HEK293 (cell line): ENCODE results near the gene ATP8B1.

ENCODE experiments used
- CTCF ChIA-PET: fragments of 350-600 bp; formaldehyde crosslinking; extraction: SDS; loops from one replicate; lab custom pipeline; 2021; ENCODE audit warnings: antibody characterized with exemption; lab: Yijun Ruan, JAX
- POLR2A ChIA-PET: fragments of 300-600 bp; formaldehyde crosslinking; extraction: SDS; loops from one replicate; lab custom pipeline; 2020; ENCODE audit warnings: antibody characterized with exemption, inconsistent platforms; lab: Yijun Ruan, JAX
- H3K27ac ChIP-seq: fragments of 200-500 bp; sonication (Bioruptor generic); 2 replicates; pipeline ENCODE4 v1.5.1; 2014; ENCODE audit warnings: low read depth, low read length, control low read depth, inconsistent platforms; ENCODE audit errors: extremely low read depth
- H3K36me3 ChIP-seq, 2 experiments: fragments of 200-500 bp in 1 of 2; sonication (Bioruptor generic) in 1 of 2; 1 replicate in 1 of 2; 2 replicates in 1 of 2; pipeline ENCODE4 v1.5.1; 2014 to 2017; ENCODE audit warnings: inconsistent platforms in 2 of 2, low read length in 2 of 2; ENCODE audit not compliant: control insufficient read depth in 2 of 2, insufficient read depth in 1 of 2
- H3K4me1 ChIP-seq: fragments of 200-500 bp; sonication (Bioruptor generic); 2 replicates; pipeline ENCODE4 v1.5.1; 2014; ENCODE audit warnings: mild to moderate bottlenecking, low read length, inconsistent platforms; ENCODE audit not compliant: control insufficient read depth, insufficient read depth
- H3K4me3 ChIP-seq: 2 replicates; pipeline ENCODE4 v1.5.1; 2011; ENCODE audit warnings: low read depth, mild to moderate bottlenecking, control low read depth, low read length, moderate library complexity
- H3K9me3 ChIP-seq: fragments of 200-500 bp; sonication (Bioruptor generic); 2 replicates; pipeline ENCODE4 v1.5.1; 2014; ENCODE audit warnings: low read depth, low read length, inconsistent platforms; ENCODE audit not compliant: control insufficient read depth, insufficient read depth
- AEBP2 ChIP-seq: fragments of 450-650 bp; formaldehyde crosslinking; IDR thresholded peaks from 2 replicates; pipeline ENCODE4 v1.5.1; 2016; ENCODE audit warnings: missing biosample characterization, missing genetic modification characterization, borderline replicate concordance
- EGR2 ChIP-seq: fragments of 450-650 bp; formaldehyde crosslinking; IDR thresholded peaks from 2 replicates; pipeline ENCODE4 v1.5.1; 2016; ENCODE audit warnings: low read depth, missing biosample characterization, missing genetic modification characterization
- KLF7 ChIP-seq: fragments of 450-650 bp; formaldehyde crosslinking; IDR thresholded peaks from 2 replicates; pipeline ENCODE4 v1.5.1; 2016; ENCODE audit warnings: missing biosample characterization, missing genetic modification characterization, borderline replicate concordance
- KLF9 ChIP-seq: fragments of 450-650 bp; formaldehyde crosslinking; IDR thresholded peaks from 2 replicates; pipeline ENCODE4 v1.5.1; 2016; ENCODE audit warnings: missing biosample characterization, missing genetic modification characterization, low read depth
- ZBTB26 ChIP-seq: fragments of 450-650 bp; formaldehyde crosslinking; optimal IDR thresholded peaks from 2 replicates; pipeline ENCODE3; 2016; ENCODE audit warnings: missing biosample characterization, mild to moderate bottlenecking, missing genetic modification characterization
- ZBTB7A ChIP-seq: fragments of 450-650 bp; formaldehyde crosslinking; IDR thresholded peaks from 2 replicates; pipeline ENCODE4 v1.5.1; 2016; ENCODE audit warnings: low read depth, missing biosample characterization, missing genetic modification characterization
- ZFHX2 ChIP-seq: fragments of 450-650 bp; formaldehyde crosslinking; conservative IDR thresholded peaks from 2 replicates; pipeline ENCODE4 v1.5.1; 2016; ENCODE audit warnings: missing biosample characterization, missing genetic modification characterization
- ZNF335 ChIP-seq: fragments of 450-650 bp; formaldehyde crosslinking; conservative IDR thresholded peaks from 2 replicates; pipeline ENCODE4 v1.5.1; 2016; ENCODE audit warnings: missing biosample characterization, missing genetic modification characterization
- ZNF521 ChIP-seq: fragments of 450-650 bp; formaldehyde crosslinking; IDR thresholded peaks from 2 replicates; pipeline ENCODE4 v1.5.1; 2017; ENCODE audit warnings: missing biosample characterization, mild to moderate bottlenecking, missing genetic modification characterization
- ZNF580 ChIP-seq: fragments of 450-650 bp; formaldehyde crosslinking; IDR thresholded peaks from 2 replicates; pipeline ENCODE4 v1.5.1; 2016; ENCODE audit warnings: missing biosample characterization, missing genetic modification characterization
- ZNF596 ChIP-seq: fragments of 450-650 bp; IDR thresholded peaks from 2 replicates; pipeline ENCODE4 v1.5.0; 2018; ENCODE audit warnings: missing biosample characterization, mild to moderate bottlenecking, missing genetic modification characterization, moderate library complexity
- ZNF664 ChIP-seq: fragments of 450-650 bp; formaldehyde crosslinking; IDR thresholded peaks from 2 replicates; pipeline ENCODE4 v1.5.1; 2016; ENCODE audit warnings: missing biosample characterization, missing genetic modification characterization
- ZNF677 ChIP-seq: fragments of 450-650 bp; IDR thresholded peaks from 2 replicates; pipeline ENCODE4 v1.5.0; 2018; ENCODE audit warnings: missing biosample characterization, mild to moderate bottlenecking, missing genetic modification characterization, moderate library complexity
- ZNF792 ChIP-seq: fragments of 450-650 bp; formaldehyde crosslinking; IDR thresholded peaks from 2 replicates; pipeline ENCODE4 v1.5.1; 2016; ENCODE audit warnings: missing biosample characterization, missing genetic modification characterization
- ZSCAN4 ChIP-seq: fragments of 450-650 bp; formaldehyde crosslinking; IDR thresholded peaks from 2 replicates; pipeline ENCODE4 v1.5.1; 2017; ENCODE audit warnings: missing biosample characterization, missing genetic modification characterization
- TF ChIP-seq, protein P1 (sequence below): fragments of 450-650 bp; formaldehyde crosslinking; IDR thresholded peaks from 2 replicates; pipeline ENCODE4 v1.5.1; 2016; ENCODE audit warnings: missing biosample characterization, missing genetic modification characterization, low read depth
- TF ChIP-seq, protein P2 (sequence below): fragments of 450-650 bp; formaldehyde crosslinking; IDR thresholded peaks from 2 replicates; pipeline ENCODE4 v1.5.1; 2016; ENCODE audit warnings: missing biosample characterization, missing genetic modification characterization
- TF ChIP-seq, protein P3 (sequence below): fragments of 450-650 bp; formaldehyde crosslinking; IDR thresholded peaks from 2 replicates; pipeline ENCODE4 v1.5.1; 2016; ENCODE audit warnings: missing biosample characterization, missing genetic modification characterization

The ATP8B1 gene

DNA sequence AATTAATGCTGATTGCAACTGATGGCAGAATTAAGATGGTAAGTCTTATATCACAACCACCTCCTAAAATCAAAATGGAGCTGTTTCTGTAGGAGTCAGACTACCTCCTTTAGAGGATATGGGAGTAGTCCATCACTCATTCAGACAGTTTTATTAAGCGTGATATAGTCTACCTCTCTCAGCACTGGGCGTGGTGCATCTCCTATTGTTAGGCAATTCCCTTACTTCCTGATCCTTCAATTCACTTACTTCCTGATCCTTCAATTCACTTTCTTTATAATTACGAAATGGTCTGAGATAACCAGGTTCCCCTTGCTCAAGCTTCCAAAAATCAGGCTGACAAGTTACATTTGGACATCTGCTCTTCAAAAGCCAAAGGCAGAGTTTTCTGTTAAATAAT, 31.9 kb downstream of the ATP8B1 start (continued):
- TF ChIP-seq KLF7 (tag by site-specific recombination) (peak; percentile 36; the same call in 1 of the 2 replicates), AEBP2 (no peak), ZNF792 (tag by site-specific recombination) (no peak), KLF9 (tag by site-specific recombination) (peak; percentile 36; the same call in 1 of the 2 replicates), ZNF580 (tag by site-specific recombination) (0 out of 2 replicates have a peak, but pooled peaks have one; percentile 18)
- TF ChIP-seq, all 188 proteins: peak for 9

GRCh38 chr18:57768537-57769326, 34.4 kb downstream of the ATP8B1 start:
- H3K36me3 ChIP-seq, result no peaks in the 10 kb centered on the region
- H3K4me1 ChIP-seq, result peaks cover 20% of the 10 kb centered on the region
- no peak overlapping the region for H3K4me3 ChIP-seq
- H3K9me3 ChIP-seq, result no peaks in the 10 kb centered on the region
- ChIA-PET POLR2A (no interaction called here), CTCF (interaction anchor here (0.6 kb wide), 1 partner anchor 367 kb away, joined by 5 read pairs; no protein-coding TSS in a partner anchor)
- TF ChIP-seq ZFHX2 (peak; percentile 51; the same call in 1 of the 2 replicates), ZNF335 (no peak), EGR2 (tag by site-specific recombination) (peak; percentile 76)
- H3K27ac ChIP-seq, result no peak overlapping the region

DNA sequence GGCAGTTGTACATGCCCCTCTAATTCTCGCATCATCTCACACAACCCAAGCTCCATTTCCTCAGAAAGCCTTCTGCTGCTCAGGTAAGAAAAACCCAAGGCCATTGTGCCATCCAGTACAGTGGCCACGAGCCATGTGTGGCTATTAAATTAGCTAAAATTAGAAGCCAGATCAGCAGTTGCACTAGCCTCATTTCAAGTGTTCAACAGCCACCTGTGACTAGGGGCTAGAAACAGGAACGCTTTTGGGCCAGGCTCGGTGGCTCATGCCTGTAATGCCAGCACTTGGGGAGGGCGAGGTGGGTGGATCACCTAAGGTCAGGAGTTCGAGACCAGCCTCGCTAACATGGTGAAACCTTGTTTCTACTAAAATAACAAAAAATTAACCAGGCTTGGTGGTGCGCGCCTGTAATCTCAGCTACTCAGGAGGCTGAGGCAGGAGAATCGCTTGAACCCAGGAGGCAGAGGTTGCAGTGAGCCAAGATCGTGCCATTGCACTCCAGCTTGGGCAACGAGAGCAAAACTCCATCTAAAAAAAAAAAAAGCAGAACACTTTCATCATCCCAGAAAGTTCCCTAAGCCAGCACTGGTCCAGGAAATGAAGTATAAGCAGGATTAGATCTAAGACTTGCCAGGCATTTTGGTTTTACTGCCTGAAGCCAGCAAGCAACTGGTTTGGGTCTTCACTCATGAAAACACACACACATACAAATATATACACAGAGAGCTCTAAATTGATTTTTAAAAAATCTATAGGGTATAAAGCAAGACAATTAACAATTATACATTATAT, 35.7 kb downstream of the ATP8B1 start:
- no peaks in the 10 kb centered on the region for H3K9me3 ChIP-seq
- CTCF ChIA-PET, result interaction anchor here (0.6 kb wide), 1 partner anchor 14 kb away, joined by 3 read pairs; no protein-coding TSS in a partner anchor
- no peak overlapping the region for H3K27ac ChIP-seq
- POLR2A ChIA-PET, result interaction anchor here (0.6 kb wide), 1 partner anchor 68 kb away, joined by 4 read pairs; no protein-coding TSS in a partner anchor
- H3K4me3 ChIP-seq, result no peak overlapping the region
- H3K4me1 ChIP-seq, result peaks cover 19% of the 10 kb centered on the region
- H3K36me3 ChIP-seq, result no peaks in the 10 kb centered on the region
- TF ChIP-seq, protein P1, sequence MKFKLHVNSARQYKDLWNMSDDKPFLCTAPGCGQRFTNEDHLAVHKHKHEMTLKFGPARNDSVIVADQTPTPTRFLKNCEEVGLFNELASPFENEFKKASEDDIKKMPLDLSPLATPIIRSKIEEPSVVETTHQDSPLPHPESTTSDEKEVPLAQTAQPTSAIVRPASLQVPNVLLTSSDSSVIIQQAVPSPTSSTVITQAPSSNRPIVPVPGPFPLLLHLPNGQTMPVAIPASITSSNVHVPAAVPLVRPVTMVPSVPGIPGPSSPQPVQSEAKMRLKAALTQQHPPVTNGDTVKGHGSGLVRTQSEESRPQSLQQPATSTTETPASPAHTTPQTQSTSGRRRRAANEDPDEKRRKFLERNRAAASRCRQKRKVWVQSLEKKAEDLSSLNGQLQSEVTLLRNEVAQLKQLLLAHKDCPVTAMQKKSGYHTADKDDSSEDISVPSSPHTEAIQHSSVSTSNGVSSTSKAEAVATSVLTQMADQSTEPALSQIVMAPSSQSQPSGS (tag by site-specific recombination), result no peak
- no peak for TF ChIP-seq ZSCAN4 (tag by site-specific recombination)
- TF ChIP-seq EGR2 (tag by site-specific recombination), result no peak
- TF ChIP-seq, protein P2, sequence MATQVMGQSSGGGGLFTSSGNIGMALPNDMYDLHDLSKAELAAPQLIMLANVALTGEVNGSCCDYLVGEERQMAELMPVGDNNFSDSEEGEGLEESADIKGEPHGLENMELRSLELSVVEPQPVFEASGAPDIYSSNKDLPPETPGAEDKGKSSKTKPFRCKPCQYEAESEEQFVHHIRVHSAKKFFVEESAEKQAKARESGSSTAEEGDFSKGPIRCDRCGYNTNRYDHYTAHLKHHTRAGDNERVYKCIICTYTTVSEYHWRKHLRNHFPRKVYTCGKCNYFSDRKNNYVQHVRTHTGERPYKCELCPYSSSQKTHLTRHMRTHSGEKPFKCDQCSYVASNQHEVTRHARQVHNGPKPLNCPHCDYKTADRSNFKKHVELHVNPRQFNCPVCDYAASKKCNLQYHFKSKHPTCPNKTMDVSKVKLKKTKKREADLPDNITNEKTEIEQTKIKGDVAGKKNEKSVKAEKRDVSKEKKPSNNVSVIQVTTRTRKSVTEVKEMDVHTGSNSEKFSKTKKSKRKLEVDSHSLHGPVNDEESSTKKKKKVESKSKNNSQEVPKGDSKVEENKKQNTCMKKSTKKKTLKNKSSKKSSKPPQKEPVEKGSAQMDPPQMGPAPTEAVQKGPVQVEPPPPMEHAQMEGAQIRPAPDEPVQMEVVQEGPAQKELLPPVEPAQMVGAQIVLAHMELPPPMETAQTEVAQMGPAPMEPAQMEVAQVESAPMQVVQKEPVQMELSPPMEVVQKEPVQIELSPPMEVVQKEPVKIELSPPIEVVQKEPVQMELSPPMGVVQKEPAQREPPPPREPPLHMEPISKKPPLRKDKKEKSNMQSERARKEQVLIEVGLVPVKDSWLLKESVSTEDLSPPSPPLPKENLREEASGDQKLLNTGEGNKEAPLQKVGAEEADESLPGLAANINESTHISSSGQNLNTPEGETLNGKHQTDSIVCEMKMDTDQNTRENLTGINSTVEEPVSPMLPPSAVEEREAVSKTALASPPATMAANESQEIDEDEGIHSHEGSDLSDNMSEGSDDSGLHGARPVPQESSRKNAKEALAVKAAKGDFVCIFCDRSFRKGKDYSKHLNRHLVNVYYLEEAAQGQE (tag by site-specific recombination), result no peak
- no peak for TF ChIP-seq ZNF677
- no peak for TF ChIP-seq ZNF521 (tag by site-specific recombination)
- TF ChIP-seq ZBTB26 (tag by site-specific recombination), result no peak
- TF ChIP-seq ZBTB7A (tag by site-specific recombination), result no peak
- TF ChIP-seq ZNF596 (tag by site-specific recombination), result no peak
- no peak for TF ChIP-seq ZNF664
- TF ChIP-seq, protein P3, sequence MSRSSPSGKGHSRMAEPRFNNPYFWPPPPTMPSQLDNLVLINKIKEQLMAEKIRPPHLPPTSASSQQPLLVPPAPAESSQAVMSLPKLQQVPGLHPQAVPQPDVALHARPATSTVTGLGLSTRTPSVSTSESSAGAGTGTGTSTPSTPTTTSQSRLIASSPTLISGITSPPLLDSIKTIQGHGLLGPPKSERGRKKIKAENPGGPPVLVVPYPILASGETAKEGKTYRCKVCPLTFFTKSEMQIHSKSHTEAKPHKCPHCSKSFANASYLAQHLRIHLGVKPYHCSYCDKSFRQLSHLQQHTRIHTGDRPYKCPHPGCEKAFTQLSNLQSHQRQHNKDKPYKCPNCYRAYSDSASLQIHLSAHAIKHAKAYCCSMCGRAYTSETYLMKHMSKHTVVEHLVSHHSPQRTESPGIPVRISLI, result no peak
